Measurements from ENCODE around the gene TPI1.

The TPI1 gene

DNA sequence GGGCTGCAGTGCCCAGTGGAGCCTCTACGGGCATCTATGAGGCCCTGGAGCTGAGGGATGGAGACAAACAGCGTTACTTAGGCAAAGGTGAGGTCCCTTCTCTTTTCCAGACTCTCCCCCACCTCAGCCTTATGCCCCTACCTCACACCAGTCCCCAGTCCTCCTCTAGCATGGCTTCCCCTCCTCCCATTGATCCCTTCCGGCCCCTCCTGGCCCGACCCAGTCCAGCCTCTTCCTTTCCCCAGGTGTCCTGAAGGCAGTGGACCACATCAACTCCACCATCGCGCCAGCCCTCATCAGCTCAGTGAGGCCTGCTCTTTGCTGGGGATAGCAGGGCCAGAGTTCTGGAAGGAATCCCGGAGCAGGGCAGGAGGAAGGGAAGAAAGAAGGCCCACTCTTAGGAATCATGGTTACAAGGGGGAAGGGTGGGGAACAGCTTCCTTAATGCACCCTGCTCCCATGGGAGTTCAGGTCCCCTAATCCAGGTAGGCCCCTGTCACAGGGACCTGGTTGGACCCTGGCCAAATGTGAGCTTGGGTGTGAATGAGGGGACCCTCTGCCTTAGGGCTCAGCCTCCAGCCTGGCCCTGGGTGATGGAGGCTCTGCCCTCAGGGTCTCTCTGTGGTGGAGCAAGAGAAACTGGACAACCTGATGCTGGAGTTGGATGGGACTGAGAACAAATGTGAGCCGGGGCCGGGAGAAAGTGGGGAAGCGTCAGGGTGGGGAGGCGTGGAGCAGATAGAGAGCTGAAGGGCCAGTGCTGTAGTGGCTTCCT is 49.3 kb downstream of the TPI1 start:
- no peak overlapping the region for H2AFZ ChIP-seq
- H3K9me3 ChIP-seq (ENCODE audit: control insufficient read depth, low read length): no peaks in the 10 kb centered on the region
- H3K27me3 ChIP-seq (ENCODE audit: control insufficient read depth, insufficient read depth, low read length): no peaks in the 10 kb centered on the region
- H3K4me1 ChIP-seq: no peaks in the 10 kb centered on the region
- H3K9ac ChIP-seq: no peak overlapping the region
- no peak for TF ChIP-seq CTCF (IDR thresholded peaks at IDR 0.05)
- H3K79me2 ChIP-seq: no peaks in the 10 kb centered on the region
- H3K36me3 ChIP-seq (ENCODE audit: control insufficient read depth, insufficient read depth, low read length): no peaks in the 10 kb centered on the region
- no peak overlapping the region for H3K27ac ChIP-seq
- H3K4me3 ChIP-seq (ENCODE audit: low read depth, low read length): no peak overlapping the region
- no peak overlapping the region for H3K4me2 ChIP-seq (ENCODE audit: low read length)

DNA sequence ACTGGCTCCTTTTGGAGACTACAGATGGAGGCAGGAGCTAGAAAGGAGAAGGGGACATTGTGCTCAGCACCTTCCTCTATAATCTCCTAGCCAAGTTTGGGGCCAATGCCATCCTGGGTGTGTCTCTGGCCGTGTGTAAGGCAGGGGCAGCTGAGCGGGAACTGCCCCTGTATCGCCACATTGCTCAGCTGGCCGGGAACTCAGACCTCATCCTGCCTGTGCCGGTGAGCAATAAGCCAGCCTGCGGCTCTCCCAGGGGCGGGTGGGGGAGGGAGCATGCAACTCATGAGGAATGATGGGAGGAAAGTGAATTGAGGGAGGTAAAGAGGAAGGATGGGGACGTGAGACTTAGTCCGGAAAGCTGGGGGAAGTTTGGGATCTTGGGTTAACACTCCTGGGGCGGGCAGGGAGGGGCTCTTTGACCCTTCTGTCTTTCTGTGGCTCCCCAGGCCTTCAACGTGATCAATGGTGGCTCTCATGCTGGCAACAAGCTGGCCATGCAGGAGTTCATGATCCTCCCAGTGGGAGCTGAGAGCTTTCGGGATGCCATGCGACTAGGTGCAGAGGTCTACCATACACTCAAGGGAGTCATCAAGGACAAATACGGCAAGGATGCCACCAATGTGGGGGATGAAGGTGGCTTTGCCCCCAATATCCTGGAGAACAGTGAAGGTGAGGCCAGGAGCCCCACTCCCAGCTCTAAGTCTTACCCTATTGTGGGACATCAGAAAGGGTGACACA is 50.3 kb downstream of the TPI1 start:
- Histone ChIP-seq H3K9ac (no peak overlapping the region), H3K4me1 (no peaks in the 10 kb centered on the region), H3K27ac (no peak overlapping the region), H3K27me3 (ENCODE audit: control insufficient read depth, insufficient read depth, low read length) (no peaks in the 10 kb centered on the region), H3K9me3 (ENCODE audit: control insufficient read depth, low read length) (no peaks in the 10 kb centered on the region), H3K4me3 (ENCODE audit: low read depth, low read length) (no peak overlapping the region), H3K4me2 (ENCODE audit: low read length) (no peak overlapping the region), H3K36me3 (ENCODE audit: control insufficient read depth, insufficient read depth, low read length) (no peaks in the 10 kb centered on the region), H3K79me2 (no peaks in the 10 kb centered on the region), H2AFZ (no peak overlapping the region)
- TF ChIP-seq CTCF (IDR thresholded peaks at IDR 0.05): no peak

- H3K79me2 ChIP-seq: no peaks in the 10 kb centered on the region
- H3K9me3 ChIP-seq (ENCODE audit: control insufficient read depth, low read length): no peaks in the 10 kb centered on the region
- peaks cover 3% of the 10 kb centered on the region for H3K4me1 ChIP-seq
- H3K27ac ChIP-seq: no peak overlapping the region
- no peak overlapping the region for H3K9ac ChIP-seq
- no peaks in the 10 kb centered on the region for H3K36me3 ChIP-seq (ENCODE audit: control insufficient read depth, insufficient read depth, low read length)
- no peak for TF ChIP-seq CTCF (IDR thresholded peaks at IDR 0.05)
- no peaks in the 10 kb centered on the region for H3K27me3 ChIP-seq (ENCODE audit: control insufficient read depth, insufficient read depth, low read length)
- H3K4me2 ChIP-seq (ENCODE audit: low read length): no peak overlapping the region
- no peak overlapping the region for H3K4me3 ChIP-seq (ENCODE audit: low read depth, low read length)
- H2AFZ ChIP-seq: no peak overlapping the region
Measured at GRCh38 chr12:6919588-6919987, 52.3 kb downstream of the TPI1 start.

Data from parathyroid adenoma (tissue), 2 donors.